Subcutaneous adipose tissue (tissue), 4 donors: ENCODE measurements around the gene MRTFB. TPM values are rescaled to one million over a fixed set of nuclear protein-coding genes. Genes with fewer than 3 reads are reported as not detected.

ENCODE experiments used
- CTCF ChIP-seq: fragments of 450-650 bp; IDR thresholded peaks from one replicate; pipeline ENCODE4 v1.5.1; 2016; ENCODE audit warnings: low read depth, mild to moderate bottlenecking, control low read depth, antibody characterized with exemption, moderate library complexity
- total RNA-seq, 4 donors: library from RNA; depleted of rRNA; stranded (reverse); fragments of >200 nt; gene quantifications; one replicate each; pipeline ENCODE4 v1.1.0, GENCODE V29; 2016

Gene MRTFB
- total RNA-seq, 4 donors from 2014 or later, result 48.1 to 92.1 (median 66.9) TPM

- TF ChIP-seq CTCF, result no peak
Observed at GRCh38 chr16:14113344-14113743, 42.2 kb downstream of the MRTFB start.

- no peak for TF ChIP-seq CTCF
Observed at GRCh38 chr16:14117051-14117450, 45.9 kb downstream of the MRTFB start.

- TF ChIP-seq CTCF, result no peak
Observed at GRCh38 chr16:14119799-14120198, 48.7 kb downstream of the MRTFB start.

- no peak for TF ChIP-seq CTCF
Observed at GRCh38 chr16:14120335-14120734, 49.2 kb downstream of the MRTFB start.

GRCh38 chr16:14121142-14121541, 50.0 kb downstream of the MRTFB start:
- no peak for TF ChIP-seq CTCF

GRCh38 chr16:14121872-14122271, 50.8 kb downstream of the MRTFB start:
- no peak for TF ChIP-seq CTCF

GRCh38 chr16:14125000-14125681, 54.0 kb downstream of the MRTFB start:
- no peak for TF ChIP-seq CTCF
